HG03045 (cell line): ENCODE measurements around the gene SASH3.
A peak's percentile ranks its signal among the peaks of the same experiment; 100 is the strongest.

Source experiments
- ATAC-seq: cut with Tn5 transposase; IDR thresholded peaks from one replicate; pipeline ENCODE4 v1.9.1; 2021; ENCODE audit warnings: mild to moderate bottlenecking, moderate library complexity; ENCODE audit not compliant: unreplicated experiment

Gene SASH3

DNA sequence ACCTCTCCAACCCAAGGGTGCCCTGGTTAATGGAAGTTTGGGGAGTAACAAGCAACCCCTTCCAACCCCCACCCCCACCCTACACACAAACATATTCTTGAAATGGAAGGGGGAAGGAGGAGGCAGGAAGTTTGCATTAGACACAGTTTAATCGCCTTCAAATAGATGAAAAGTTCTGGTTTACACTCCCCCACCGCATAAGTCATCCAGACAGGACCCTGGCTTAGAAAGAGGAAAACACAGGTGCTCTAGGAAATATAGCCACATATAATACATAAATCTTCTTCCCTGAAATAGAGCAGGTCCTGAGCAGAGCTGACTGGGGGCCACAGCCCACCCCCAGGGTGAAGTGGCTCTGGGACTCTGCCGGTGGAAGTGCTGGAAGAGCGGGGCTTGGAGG, 25.1 kb downstream of the SASH3 start:
- ATAC-seq = no peak

DNA sequence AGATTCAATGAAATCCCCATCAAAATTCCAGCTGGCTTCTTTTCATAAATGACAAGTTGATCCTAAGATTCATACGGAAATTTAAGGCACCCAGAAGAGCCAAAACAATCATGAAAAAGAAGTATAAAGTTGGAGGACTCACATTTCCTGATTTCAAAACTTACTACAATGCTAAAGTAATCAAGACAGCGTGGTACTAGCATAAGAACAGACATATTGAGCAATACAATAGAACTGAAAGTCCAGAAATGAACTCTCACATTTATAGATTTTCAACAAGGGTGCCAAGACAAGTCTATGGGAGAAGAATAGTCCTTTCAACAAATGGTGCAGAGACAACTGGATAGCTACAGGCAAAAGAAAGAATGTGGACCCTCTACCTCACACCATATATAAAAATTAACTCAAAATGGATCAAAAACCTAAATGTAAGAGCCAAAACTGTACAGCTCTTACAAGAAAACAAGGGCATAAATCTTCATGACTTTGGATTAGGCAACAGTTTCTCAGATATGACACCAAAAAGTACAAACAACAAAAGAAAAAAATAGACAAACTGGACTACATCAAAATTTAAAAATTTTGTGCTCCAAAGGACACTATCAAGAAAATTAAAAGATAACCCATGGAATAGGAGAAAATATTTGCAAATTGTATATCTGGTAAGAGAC, 28.5 kb downstream of the SASH3 start:
- ATAC-seq = no peak

DNA sequence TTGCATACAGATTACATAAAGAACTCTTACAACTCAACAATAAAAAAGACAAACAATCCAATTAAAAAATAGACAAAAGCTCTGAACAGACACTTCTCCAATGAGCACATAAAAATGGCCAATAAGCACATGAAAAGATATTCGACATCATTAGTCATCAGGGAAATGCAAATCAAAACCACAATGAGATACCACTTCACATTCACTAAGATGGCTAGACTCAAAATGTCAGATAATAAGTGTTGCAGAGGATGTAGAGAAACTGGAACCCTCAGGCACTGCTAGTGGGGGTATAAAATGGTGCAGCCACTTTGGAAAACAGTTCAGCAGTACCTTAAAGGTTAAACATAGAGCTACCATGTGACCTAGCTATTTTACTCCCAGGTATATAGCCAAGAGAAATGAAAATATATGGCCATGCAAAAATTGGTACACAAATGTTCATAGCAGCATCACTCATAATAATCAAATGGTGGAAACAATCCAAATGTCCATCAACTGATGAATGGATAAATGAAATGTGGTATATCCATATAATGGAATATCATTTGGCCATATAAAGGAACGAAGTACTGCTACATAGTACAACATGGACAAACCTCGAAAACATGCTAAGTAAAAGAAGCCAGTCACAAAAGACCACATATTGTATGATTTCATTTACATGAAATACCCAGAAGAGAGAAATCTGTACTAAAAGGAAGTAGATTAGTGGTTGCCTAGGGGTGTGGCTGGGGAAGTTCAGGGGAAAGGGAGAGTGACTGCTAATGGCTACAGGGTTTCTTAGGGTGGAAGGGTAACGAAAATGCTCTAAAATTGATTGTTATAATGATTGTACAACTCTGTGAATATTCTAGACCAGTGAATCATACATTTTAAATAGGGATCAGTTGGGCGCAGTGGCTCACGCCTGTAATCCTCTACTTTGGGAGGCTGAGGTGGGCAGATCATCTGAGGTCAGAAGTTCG, 29.4 kb downstream of the SASH3 start:
- ATAC-seq = no peak

- ATAC-seq = no peak
Measured at GRCh38 chrX:129813662-129814368, 34.1 kb downstream of the SASH3 start.

- no peak for ATAC-seq
Measured at GRCh38 chrX:129818123-129818522, 38.4 kb downstream of the SASH3 start.

- no peak for ATAC-seq
Measured at GRCh38 chrX:129823115-129823514, 43.4 kb downstream of the SASH3 start.

DNA sequence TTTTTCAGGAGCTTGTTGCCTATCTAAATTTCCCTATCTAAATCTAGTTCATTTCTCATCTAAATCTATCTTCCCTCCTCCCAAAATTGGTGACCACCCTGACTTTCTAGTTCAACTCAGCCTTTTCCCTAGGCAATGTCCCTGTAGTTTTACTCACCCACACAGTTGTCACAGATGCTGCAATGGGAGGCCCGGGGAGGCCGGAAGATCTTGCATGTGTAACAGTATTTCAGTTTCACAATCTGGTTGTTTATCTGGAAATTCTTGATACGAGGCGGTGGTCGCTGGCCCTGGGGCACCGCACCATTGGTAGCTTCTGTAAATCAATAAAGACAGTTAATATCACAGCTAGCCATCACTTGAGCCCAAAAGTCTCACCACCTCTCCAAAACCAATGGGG, 43.8 kb downstream of the SASH3 start:
- ATAC-seq = no peak

GRCh38 chrX:129824620-129825019, 44.9 kb downstream of the SASH3 start:
- ATAC-seq = no peak

- no peak for ATAC-seq
Measured at GRCh38 chrX:129825746-129826505, 46.2 kb downstream of the SASH3 start.

DNA sequence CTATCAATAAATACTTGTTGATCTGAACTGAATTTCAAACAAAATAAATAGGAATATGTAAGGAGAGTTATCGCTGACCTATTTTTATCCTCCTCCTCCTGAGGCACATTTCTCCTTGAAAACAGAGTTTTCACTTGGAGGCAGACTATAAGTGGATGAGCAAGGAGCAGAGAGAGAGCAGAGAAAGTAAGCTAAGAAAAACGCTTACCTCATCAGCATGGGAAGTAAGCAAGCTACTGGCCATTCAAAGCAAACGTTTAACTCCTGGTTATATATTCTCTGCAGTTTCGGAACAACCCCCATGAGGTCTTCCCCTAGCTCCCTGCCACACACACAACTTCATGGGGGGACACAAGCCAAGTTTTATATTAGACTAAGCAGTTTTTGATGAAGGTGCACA, 50.7 kb downstream of the SASH3 start:
- ATAC-seq = no peak

- ATAC-seq = no peak
Measured at GRCh38 chrX:129831091-129831885, 51.5 kb downstream of the SASH3 start.

DNA sequence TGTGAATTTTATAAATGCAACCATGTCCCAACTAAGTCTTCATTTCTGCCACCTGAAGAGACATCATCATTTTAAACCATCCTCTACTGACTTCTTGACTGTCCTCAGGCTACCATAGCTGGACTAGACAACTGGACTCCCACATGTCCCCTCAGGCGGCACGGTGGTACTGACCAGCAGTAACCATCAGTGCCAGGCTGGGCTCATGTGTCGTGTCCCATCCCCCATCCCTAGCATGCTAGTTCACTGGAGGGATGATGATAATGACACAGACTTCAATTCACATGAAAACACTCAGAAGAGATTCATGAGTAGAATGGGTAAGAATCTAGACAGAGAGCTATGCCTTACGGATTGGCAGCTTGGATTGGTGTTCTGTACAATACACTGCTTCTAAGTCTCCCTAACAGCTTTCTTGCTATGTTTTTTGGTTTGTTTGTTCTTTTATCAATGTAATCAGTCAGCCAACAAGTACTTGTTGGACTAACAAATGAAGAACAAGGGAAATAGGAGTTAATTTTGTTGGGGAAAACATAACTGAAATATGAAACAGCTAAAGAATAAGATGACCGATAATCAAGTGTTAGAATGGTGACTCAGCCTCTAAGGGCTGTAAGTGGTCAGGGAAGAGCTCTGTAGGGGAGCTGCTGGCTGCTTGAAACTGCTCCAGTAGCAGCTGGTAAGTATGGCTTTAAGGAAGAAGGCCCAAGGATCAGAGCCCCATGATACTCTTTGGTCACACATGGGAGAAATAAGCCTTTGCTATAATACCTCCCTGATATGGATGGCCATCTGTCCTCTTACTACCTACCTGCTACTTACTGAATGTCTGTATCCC, 53.6 kb downstream of the SASH3 start:
- no peak for ATAC-seq

DNA sequence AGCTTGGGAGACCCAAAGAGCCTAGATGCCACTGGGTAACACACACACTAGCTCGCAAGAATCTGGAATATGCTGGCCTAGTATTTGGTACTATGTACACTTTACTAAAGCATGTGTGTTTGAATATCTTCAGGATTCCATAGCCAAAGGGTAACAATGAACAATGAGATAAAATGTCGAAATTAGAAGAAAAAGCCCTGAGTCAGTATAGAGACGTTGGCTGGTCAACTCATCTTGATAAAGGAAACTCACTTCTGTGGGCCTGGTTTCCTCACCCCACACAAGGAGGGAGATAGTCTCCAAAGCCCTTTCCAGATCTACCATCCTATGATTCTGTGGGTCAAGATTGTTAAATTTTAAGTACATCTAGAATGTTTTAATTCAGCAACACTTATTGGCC, 57.1 kb downstream of the SASH3 start:
- no peak for ATAC-seq

GRCh38 chrX:129840344-129840743, 60.6 kb downstream of the SASH3 start:
- no peak for ATAC-seq

DNA sequence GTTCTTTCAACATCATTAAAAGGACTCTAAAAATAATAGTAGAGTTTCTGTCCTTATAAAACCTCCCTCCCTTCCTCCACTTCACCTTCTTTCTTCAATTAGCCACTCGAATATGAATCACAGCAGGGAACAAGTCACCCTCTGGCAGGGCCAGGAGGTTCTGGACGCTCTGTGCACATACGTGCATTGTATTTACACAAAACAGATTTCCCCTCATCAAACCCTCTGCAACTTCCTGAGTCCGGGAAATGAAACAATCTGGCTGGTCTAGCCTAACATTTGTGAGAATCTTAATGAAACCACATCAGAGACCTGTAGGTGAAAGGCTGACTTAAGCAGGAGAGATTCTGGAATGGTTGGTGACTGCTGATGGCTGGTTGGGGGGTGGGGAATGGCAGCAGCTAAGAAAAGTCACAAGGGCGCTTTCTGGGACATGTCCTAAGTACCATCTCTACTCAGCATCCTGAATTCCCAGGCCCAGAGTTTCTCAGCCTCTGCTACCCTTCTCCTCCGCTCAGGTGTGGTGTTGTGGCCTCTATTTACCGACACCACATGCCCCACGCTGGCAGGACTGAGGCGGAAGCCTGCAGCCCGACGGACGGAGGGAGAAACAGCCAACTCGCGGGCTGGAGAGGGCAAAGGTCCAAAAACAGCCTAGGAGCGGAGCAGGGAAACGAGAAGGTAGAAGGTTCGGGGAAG, 62.9 kb downstream of the SASH3 start:
- no peak for ATAC-seq

DNA sequence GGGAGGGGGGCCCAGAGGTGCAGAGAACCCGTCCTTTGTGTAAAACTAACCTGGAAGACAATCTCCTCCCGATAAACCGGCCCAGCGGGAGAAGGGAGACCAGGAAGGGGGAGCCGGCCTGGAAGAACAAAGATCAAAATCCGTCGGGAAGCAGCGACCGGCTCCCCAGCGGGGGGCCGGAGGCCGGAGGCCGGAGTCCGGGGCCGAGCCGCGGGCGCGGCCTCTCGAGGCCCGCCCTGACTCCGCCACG, 63.4 kb downstream of the SASH3 start:
- ATAC-seq = no peak

GRCh38 chrX:129843459-129844306, 63.9 kb downstream of the SASH3 start, which contains the start of gene ZDHHC9:
ZDHHC9 (minus strand) TSS chrX:129843886; CDS start chrX:129841945, 1,941 bp downstream.
- peak; percentile 100 for ATAC-seq
